PFSK-1 (cell line): Measurements from ENCODE around the gene TAGLN3.

Experiments used
- POLR2AphosphoS5 ChIP-seq: IDR thresholded peaks from 2 replicates; pipeline ENCODE4 v1.6.1; 2012; ENCODE audit warnings: low read depth, mild to moderate bottlenecking, control low read depth, low read length, moderate library complexity
- SIN3A ChIP-seq: IDR thresholded peaks from 2 replicates; pipeline ENCODE4 v1.6.1; 2012; ENCODE audit warnings: mild to moderate bottlenecking, low read length, moderate library complexity, borderline replicate concordance; ENCODE audit not compliant: insufficient read depth
- TAF1 ChIP-seq: IDR thresholded peaks from 2 replicates; pipeline ENCODE4 v1.6.1; 2012; ENCODE audit warnings: low read length, control low read depth, borderline replicate concordance; ENCODE audit not compliant: insufficient read depth
- TF ChIP-seq, protein P1 (sequence below), 2 experiments: IDR thresholded peaks; 2 replicates each; pipeline versions ENCODE4 v1.6.1 to v1.8.0; 2011 to 2012; ENCODE audit warnings: low read depth in 2 of 2, low read length in 2 of 2, control low read depth in 1 of 2, inconsistent platforms in 1 of 2, mild to moderate bottlenecking in 1 of 2, moderate library complexity in 1 of 2; ENCODE audit not compliant: insufficient read depth in 1 of 2

DNA sequence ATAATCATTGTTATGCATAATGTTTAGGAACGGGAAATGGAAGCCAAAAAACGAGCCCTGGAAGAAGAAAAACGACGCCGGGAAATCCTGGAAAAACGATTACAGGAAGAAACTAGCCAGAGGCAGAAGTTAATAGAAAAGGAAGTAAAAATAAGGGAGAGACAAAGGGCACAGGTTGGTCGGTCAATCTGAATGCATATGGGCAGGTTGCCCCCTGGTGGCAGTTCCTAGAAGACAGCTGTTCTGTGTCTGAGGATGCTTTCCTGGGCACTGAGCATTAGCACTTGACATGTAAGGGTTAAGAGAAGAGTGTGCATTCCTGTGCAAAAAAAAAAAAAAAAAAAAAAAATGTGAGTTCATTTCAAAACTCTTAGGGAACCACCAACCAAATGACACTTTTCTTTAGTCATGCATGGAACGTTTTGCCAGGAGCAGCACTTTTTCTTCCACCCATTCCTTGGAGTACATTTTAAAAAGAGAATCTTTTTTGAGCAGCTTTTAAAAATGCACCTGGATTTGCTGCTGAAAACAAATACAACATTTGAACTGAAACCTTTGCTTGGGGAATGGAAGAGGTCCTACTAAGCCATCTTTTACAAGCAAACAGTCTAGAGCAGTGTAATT is 31.0 kb upstream of the TAGLN3 start:
- TF ChIP-seq, protein P1, sequence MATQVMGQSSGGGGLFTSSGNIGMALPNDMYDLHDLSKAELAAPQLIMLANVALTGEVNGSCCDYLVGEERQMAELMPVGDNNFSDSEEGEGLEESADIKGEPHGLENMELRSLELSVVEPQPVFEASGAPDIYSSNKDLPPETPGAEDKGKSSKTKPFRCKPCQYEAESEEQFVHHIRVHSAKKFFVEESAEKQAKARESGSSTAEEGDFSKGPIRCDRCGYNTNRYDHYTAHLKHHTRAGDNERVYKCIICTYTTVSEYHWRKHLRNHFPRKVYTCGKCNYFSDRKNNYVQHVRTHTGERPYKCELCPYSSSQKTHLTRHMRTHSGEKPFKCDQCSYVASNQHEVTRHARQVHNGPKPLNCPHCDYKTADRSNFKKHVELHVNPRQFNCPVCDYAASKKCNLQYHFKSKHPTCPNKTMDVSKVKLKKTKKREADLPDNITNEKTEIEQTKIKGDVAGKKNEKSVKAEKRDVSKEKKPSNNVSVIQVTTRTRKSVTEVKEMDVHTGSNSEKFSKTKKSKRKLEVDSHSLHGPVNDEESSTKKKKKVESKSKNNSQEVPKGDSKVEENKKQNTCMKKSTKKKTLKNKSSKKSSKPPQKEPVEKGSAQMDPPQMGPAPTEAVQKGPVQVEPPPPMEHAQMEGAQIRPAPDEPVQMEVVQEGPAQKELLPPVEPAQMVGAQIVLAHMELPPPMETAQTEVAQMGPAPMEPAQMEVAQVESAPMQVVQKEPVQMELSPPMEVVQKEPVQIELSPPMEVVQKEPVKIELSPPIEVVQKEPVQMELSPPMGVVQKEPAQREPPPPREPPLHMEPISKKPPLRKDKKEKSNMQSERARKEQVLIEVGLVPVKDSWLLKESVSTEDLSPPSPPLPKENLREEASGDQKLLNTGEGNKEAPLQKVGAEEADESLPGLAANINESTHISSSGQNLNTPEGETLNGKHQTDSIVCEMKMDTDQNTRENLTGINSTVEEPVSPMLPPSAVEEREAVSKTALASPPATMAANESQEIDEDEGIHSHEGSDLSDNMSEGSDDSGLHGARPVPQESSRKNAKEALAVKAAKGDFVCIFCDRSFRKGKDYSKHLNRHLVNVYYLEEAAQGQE (IDR thresholded peaks at IDR 0.05; ENCODE audit: insufficient read depth in 1 of 2, low read depth in 2 of 2, low read length in 2 of 2): no peak
- TF ChIP-seq POLR2AphosphoS5: no peak
- no peak for TF ChIP-seq TAF1
- no peak for TF ChIP-seq SIN3A
